ENCODE results near the gene RIOK2. TPM values are rescaled to one million over a fixed set of nuclear protein-coding genes. Genes with fewer than 3 reads are reported as not detected.

Gene RIOK2
- total and polyA plus RNA-seq, 9 of the 15 experiments (the other 6 are each of a cell fraction or from before 2014, with no cell fraction given): 22.9 to 97.6 (median 47.8) TPM

DNA sequence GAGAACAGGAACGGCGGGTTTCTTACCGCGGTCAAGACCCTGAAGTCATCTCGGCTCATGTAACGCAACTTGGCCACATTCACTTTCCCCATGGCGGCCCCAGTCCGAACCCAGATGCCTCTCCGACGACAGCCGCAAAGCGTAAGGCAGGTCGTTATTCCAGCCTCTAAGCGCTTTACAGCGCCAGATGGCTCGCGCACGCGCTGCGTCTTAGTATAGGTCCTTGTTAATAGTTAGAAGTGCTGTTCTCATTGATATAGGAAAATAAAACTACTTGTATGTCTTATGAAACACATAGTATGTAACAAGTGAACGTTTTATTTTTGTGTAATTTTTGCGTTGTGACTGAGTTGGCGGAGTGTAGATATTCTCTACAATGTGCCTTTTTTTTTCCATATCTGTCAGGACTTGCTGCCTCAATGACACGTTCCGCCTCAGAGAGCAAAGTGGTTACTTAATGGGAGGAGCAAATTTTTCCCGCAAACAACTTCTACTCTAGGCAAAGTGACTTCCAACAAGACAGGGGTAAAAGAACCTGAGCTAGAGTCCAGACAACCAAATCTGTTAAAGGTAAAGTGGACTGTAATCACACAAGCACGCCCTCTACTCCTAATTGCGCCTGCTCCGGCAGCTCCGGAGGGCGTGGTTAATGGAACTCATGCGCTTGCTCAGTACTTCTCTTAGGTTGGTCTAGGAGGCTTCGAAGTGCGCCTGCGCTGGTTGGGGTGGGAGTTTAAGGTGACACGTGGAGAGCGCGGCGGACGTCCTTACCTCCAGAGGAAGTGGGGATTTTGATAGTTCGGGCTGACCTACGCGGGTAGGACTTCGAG lies at the start of gene RIOK2 (continued):
- TF ChIP-seq, protein P1, sequence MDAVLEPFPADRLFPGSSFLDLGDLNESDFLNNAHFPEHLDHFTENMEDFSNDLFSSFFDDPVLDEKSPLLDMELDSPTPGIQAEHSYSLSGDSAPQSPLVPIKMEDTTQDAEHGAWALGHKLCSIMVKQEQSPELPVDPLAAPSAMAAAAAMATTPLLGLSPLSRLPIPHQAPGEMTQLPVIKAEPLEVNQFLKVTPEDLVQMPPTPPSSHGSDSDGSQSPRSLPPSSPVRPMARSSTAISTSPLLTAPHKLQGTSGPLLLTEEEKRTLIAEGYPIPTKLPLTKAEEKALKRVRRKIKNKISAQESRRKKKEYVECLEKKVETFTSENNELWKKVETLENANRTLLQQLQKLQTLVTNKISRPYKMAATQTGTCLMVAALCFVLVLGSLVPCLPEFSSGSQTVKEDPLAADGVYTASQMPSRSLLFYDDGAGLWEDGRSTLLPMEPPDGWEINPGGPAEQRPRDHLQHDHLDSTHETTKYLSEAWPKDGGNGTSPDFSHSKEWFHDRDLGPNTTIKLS (IDR thresholded peaks at IDR 0.05; ENCODE audit: borderline replicate concordance, low read depth): peak; percentile 87
- TF ChIP-seq ZNF316 (IDR thresholded peaks at IDR 0.05) (0 out of 2 replicates have a peak, but pooled peaks have one; percentile 6), THRAP3 (IDR thresholded peaks at IDR 0.05; ENCODE audit: borderline replicate concordance) (no peak), MEF2A (IDR thresholded peaks at IDR 0.05; ENCODE audit: control insufficient read depth, low read depth, low read length) (no peak), TOE1 (IDR thresholded peaks at IDR 0.05; ENCODE audit: borderline replicate concordance) (peak; percentile 93), TOE1 (CRISPR knock-in tag; IDR thresholded peaks at IDR 0.05; ENCODE audit: borderline replicate concordance, low read depth) (no peak), CBX3 (IDR thresholded peaks at IDR 0.05; ENCODE audit: borderline replicate concordance in 1 of 2, low read length in 2 of 2) (peak in 1 of 2 experiments; percentile 93; a peak in 2 of 3 replicates), ARNT (IDR thresholded peaks at IDR 0.05) (peak in 1 of 2 experiments; percentile 98; a peak in 3 of 4 replicates), DACH1 (IDR thresholded peaks at IDR 0.05; ENCODE audit: partially characterized antibody) (no peak), CTBP1 (IDR thresholded peaks at IDR 0.05; ENCODE audit: borderline replicate concordance) (peak; percentile 26; the same call in 1 of the 2 replicates), CREB1 (IDR thresholded peaks at IDR 0.05) (peak; percentile 56; the same call in 1 of the 2 replicates), CREB1 (CRISPR knock-in tag; IDR thresholded peaks at IDR 0.05) (peak; percentile 54), SPI1 (IDR thresholded peaks at IDR 0.05; ENCODE audit: borderline replicate concordance, low read depth, low read length) (peak; percentile 88), ZBTB17 (CRISPR knock-in tag; IDR thresholded peaks at IDR 0.05) (0 out of 2 replicates have a peak, but pooled peaks have one; percentile 33), CHCHD3 (CRISPR knock-in tag; IDR thresholded peaks at IDR 0.05) (no peak), TRIM28 (IDR thresholded peaks at IDR 0.05) (peak; percentile 51), SIN3A (IDR thresholded peaks at IDR 0.05; ENCODE audit: borderline replicate concordance in 2 of 2, control insufficient read depth in 1 of 2, low read depth in 2 of 2, low read length in 2 of 2) (peak in 1 of 2 experiments; percentile 79; a peak in 2 of 4 replicates), RAD51 (IDR thresholded peaks at IDR 0.05; ENCODE audit: borderline replicate concordance, low read depth) (peak; percentile 70), MTA3 (IDR thresholded peaks at IDR 0.05; ENCODE audit: borderline replicate concordance) (peak; percentile 97), POLR2AphosphoS5 (IDR thresholded peaks at IDR 0.05; ENCODE audit: control insufficient read depth, insufficient read depth, low read depth, low read length) (peak; percentile 73), TEAD4 (IDR thresholded peaks at IDR 0.05; ENCODE audit: low read length) (peak; percentile 11; the same call in 1 of the 2 replicates), TEAD4 (CRISPR knock-in tag; IDR thresholded peaks at IDR 0.05; ENCODE audit: borderline replicate concordance) (no peak)
- TF ChIP-seq, protein P2, sequence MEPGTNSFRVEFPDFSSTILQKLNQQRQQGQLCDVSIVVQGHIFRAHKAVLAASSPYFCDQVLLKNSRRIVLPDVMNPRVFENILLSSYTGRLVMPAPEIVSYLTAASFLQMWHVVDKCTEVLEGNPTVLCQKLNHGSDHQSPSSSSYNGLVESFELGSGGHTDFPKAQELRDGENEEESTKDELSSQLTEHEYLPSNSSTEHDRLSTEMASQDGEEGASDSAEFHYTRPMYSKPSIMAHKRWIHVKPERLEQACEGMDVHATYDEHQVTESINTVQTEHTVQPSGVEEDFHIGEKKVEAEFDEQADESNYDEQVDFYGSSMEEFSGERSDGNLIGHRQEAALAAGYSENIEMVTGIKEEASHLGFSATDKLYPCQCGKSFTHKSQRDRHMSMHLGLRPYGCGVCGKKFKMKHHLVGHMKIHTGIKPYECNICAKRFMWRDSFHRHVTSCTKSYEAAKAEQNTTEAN (CRISPR knock-in tag; IDR thresholded peaks at IDR 0.05): peak; percentile 82; the same call in 1 of the 2 replicates
- TF ChIP-seq, protein P3, sequence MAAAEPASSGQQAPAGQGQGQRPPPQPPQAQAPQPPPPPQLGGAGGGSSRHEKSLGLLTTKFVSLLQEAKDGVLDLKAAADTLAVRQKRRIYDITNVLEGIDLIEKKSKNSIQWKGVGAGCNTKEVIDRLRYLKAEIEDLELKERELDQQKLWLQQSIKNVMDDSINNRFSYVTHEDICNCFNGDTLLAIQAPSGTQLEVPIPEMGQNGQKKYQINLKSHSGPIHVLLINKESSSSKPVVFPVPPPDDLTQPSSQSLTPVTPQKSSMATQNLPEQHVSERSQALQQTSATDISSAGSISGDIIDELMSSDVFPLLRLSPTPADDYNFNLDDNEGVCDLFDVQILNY (CRISPR knock-in tag; IDR thresholded peaks at IDR 0.05): 0 out of 2 replicates have a peak, but pooled peaks have one; percentile 22

Data from K562 (cell line).